Panc1 (cell line): ENCODE measurements around the gene GBE1. TPM values are rescaled to one million over a fixed set of nuclear protein-coding genes. Genes with fewer than 3 reads are reported as not detected.

Experiments
- ATAC-seq: fragments of 200-7000 bp; cut with Tn5 transposase; 2 replicates; pipeline ENCODE4 v1.9.1; 2020; ENCODE audit warnings: mild to moderate bottlenecking, moderate library complexity
- BruUV-seq: library from RNA; stranded (reverse); fragments of 400-500 nt; replicated peaks from 2 replicates; lab custom pipeline; 2021; lab: Mats Ljungman, UMichigan
- CTCF ChIA-PET: fragments of 300-600 bp; sonication (Branson Sonifier 250); formaldehyde crosslinking; loops from one replicate; lab custom pipeline; 2022; ENCODE audit warnings: antibody characterized with exemption; lab: Charles Lee
- POLR2A ChIA-PET: fragments of 300-600 bp; sonication (Branson Sonifier 250); formaldehyde crosslinking; loops from one replicate; lab custom pipeline; 2022; ENCODE audit warnings: antibody characterized with exemption; lab: Charles Lee
- DNase-seq: peaks from one replicate; pipeline ENCODE4 v3.0.0-alpha.2; 2010; ENCODE audit warnings: low read depth, low spot score
- H3K27ac ChIP-seq: 2 replicates; pipeline ENCODE4 v1.5.1; 2011; ENCODE audit warnings: mild to moderate bottlenecking, low read length, inconsistent platforms
- H3K27me3 ChIP-seq: fragments of 200-500 bp; sonication (Bioruptor generic); 2 replicates; pipeline ENCODE4 v1.6.0; 2014; ENCODE audit warnings: low read length, inconsistent platforms; ENCODE audit not compliant: control insufficient read depth, insufficient read depth
- H3K36me3 ChIP-seq: fragments of 200-500 bp; sonication (Bioruptor generic); 2 replicates; pipeline ENCODE4 v1.5.1; 2014; ENCODE audit warnings: inconsistent platforms, mild to moderate bottlenecking, low read length, moderate library complexity; ENCODE audit not compliant: control insufficient read depth, insufficient read depth
- H3K4me1 ChIP-seq: 2 replicates; pipeline ENCODE4 v1.5.1; 2011; ENCODE audit warnings: inconsistent platforms, mild to moderate bottlenecking, low read length, moderate library complexity; ENCODE audit not compliant: control insufficient read depth, insufficient read depth
- H3K4me3 ChIP-seq, 2 experiments: 2 replicates each; pipeline ENCODE4 v1.5.1; 2011 to 2012; ENCODE audit warnings: low read depth in 2 of 2, low read length in 2 of 2, mild to moderate bottlenecking in 2 of 2, inconsistent platforms in 1 of 2, moderate library complexity in 1 of 2
- H3K9me3 ChIP-seq: fragments of 200-500 bp; sonication (Bioruptor generic); 2 replicates; pipeline ENCODE4 v1.5.1; 2014; ENCODE audit warnings: low read depth, mild to moderate bottlenecking, inconsistent platforms, low read length, moderate library complexity; ENCODE audit not compliant: control insufficient read depth, insufficient read depth
- CTCF ChIP-seq: fragments of 450-650 bp; IDR thresholded peaks from 2 replicates; pipeline ENCODE4 v1.5.1; 2017; ENCODE audit warnings: mild to moderate bottlenecking
- POLR2AphosphoS5 ChIP-seq: IDR thresholded peaks from 2 replicates; pipeline ENCODE4 v1.6.1; 2012; ENCODE audit warnings: mild to moderate bottlenecking, low read depth, low read length, moderate library complexity
- SIN3A ChIP-seq: IDR thresholded peaks from 2 replicates; pipeline ENCODE4 v1.6.1; 2012; ENCODE audit warnings: low read depth, mild to moderate bottlenecking, low read length, moderate library complexity, borderline replicate concordance; ENCODE audit not compliant: insufficient read depth
- TCF7L2 ChIP-seq: IDR thresholded peaks from 2 replicates; pipeline ENCODE4 v1.6.1; 2011; ENCODE audit warnings: mild to moderate bottlenecking, low read depth, low read length, inconsistent platforms
- in situ Hi-C: cut with HindIII; loops from 2 replicates; pipeline ENCODE4 v1.10.0; 2016; ENCODE audit warnings: low sequenced_read_pairs, low pct_unique_long_range_greater_than_20kb
- intact Hi-C: fragments of 100-400 bp; cut with micrococcal nuclease; formaldehyde crosslinking; loops from one replicate; pipeline ENCODE4 v1.10.0; 2022; ENCODE audit not compliant: unreplicated experiment
- total RNA-seq: library from RNA; stranded (reverse); gene quantifications from one replicate; pipeline ENCODE4 v1.2.1, GENCODE V29; 2021; ENCODE audit not compliant: unreplicated experiment
- TF ChIP-seq, protein P1 (sequence below), 2 experiments: IDR thresholded peaks; 2 replicates each; pipeline ENCODE4 v1.6.1; 2011 to 2012; ENCODE audit warnings: low read depth in 2 of 2, control low read depth in 1 of 2, low read length in 1 of 2, mild to moderate bottlenecking in 1 of 2, moderate library complexity in 1 of 2; ENCODE audit not compliant: insufficient read depth in 1 of 2

The GBE1 gene
- total RNA-seq, 1 experiment from 2014 or later: 30.4 TPM

DNA sequence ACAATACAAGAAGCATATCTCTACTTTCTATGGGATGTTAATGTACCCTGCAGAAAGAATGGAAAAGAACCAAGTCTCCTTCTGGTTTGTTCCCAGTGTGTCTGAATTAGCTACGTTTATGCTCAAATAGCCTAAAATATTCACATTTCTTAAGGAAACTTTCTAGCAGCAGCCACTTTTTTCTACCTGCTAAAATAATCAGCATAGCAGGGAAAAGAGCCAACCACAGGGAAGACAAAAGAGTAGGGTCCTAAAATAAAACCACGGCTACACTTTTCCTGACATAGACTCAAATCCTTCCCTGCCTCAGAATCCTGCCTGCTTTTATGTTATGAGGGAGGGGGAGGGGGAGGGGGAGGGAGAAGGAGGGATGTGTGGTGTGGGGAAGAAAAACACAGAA is 136.7 kb downstream of the GBE1 start:
- BruUV-seq: no TSS peak
- intact Hi-C loops: no loop called here
- POLR2A ChIA-PET: no interaction called here
- no peak for DNase-seq
- Histone ChIP-seq H3K4me1 (no peaks in the 10 kb centered on the region), H3K9me3 (no peaks in the 10 kb centered on the region), H3K27me3 (no peaks in the 10 kb centered on the region), H3K36me3 (no peaks in the 10 kb centered on the region), H3K27ac (no peak overlapping the region), H3K4me3 (no peak overlapping the region)
- in situ Hi-C loops: no loop called here
- no peak for ATAC-seq
- TF ChIP-seq TCF7L2 (no peak), SIN3A (no peak), CTCF (no peak), POLR2AphosphoS5 (no peak)
- TF ChIP-seq, protein P1, sequence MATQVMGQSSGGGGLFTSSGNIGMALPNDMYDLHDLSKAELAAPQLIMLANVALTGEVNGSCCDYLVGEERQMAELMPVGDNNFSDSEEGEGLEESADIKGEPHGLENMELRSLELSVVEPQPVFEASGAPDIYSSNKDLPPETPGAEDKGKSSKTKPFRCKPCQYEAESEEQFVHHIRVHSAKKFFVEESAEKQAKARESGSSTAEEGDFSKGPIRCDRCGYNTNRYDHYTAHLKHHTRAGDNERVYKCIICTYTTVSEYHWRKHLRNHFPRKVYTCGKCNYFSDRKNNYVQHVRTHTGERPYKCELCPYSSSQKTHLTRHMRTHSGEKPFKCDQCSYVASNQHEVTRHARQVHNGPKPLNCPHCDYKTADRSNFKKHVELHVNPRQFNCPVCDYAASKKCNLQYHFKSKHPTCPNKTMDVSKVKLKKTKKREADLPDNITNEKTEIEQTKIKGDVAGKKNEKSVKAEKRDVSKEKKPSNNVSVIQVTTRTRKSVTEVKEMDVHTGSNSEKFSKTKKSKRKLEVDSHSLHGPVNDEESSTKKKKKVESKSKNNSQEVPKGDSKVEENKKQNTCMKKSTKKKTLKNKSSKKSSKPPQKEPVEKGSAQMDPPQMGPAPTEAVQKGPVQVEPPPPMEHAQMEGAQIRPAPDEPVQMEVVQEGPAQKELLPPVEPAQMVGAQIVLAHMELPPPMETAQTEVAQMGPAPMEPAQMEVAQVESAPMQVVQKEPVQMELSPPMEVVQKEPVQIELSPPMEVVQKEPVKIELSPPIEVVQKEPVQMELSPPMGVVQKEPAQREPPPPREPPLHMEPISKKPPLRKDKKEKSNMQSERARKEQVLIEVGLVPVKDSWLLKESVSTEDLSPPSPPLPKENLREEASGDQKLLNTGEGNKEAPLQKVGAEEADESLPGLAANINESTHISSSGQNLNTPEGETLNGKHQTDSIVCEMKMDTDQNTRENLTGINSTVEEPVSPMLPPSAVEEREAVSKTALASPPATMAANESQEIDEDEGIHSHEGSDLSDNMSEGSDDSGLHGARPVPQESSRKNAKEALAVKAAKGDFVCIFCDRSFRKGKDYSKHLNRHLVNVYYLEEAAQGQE (IDR thresholded peaks at IDR 0.05; ENCODE audit: insufficient read depth in 1 of 2, low read depth in 2 of 2, low read length in 1 of 2): no peak
- CTCF ChIA-PET: interaction anchor here (0.7 kb wide), 1 partner anchor 132 kb away, joined by 4 read pairs; no protein-coding TSS in a partner anchor

DNA sequence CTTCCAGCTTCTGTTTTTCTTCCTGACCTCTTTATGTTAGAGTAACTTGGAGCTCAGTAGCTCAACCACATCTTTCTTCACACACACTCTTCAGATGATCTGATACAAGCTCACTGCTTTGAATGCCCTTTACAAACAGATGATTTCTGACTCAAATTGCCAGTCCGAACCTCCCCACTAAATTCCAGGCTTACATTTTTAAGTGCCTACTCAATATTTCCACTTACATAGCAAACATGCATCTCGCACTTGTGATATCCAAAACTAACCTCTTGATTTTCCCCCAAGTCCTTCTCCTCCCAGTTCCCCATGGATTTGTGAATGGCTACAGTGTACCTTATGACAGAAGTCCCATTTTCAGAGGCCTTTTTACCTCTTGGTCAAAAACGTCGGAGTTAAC is 139.1 kb downstream of the GBE1 start:
- BruUV-seq: no TSS peak

More for the DNA sequence above, 139.1 kb downstream of the GBE1 start:
- H3K9me3 ChIP-seq: no peaks in the 10 kb centered on the region
- intact Hi-C loops (no loop called here), in situ Hi-C loops (no loop called here)
- no peak overlapping the region for H3K27ac ChIP-seq
- ATAC-seq: no peak
- H3K4me3 ChIP-seq: no peak overlapping the region
- DNase-seq: no peak
- CTCF ChIA-PET: no interaction called here
- no peaks in the 10 kb centered on the region for H3K27me3 ChIP-seq
- POLR2A ChIA-PET: no interaction called here
- TF ChIP-seq SIN3A (no peak), TCF7L2 (no peak), CTCF (no peak), POLR2AphosphoS5 (no peak)
- TF ChIP-seq, protein P1 (IDR thresholded peaks at IDR 0.05; ENCODE audit: insufficient read depth in 1 of 2, low read depth in 2 of 2, low read length in 1 of 2): no peak
- no peaks in the 10 kb centered on the region for H3K4me1 ChIP-seq
- H3K36me3 ChIP-seq: no peaks in the 10 kb centered on the region
